Measurements from ENCODE around the gene PRKCA.

- no peak for TF ChIP-seq AKAP8 (CRISPR knock-in tag; IDR thresholded peaks at IDR 0.05)
- no peak for TF ChIP-seq SMAD3 (CRISPR knock-in tag; IDR thresholded peaks at IDR 0.05)
- no peak for TF ChIP-seq PCBP1 (IDR thresholded peaks at IDR 0.05; ENCODE audit: borderline replicate concordance, low read depth, low read length)
Observed at GRCh38 chr17:66547151-66547865, 244.9 kb downstream of the PRKCA start.

All from HepG2 (cell line).